ENCODE data around the gene PDE3B. TPM values are rescaled to one million over a fixed set of nuclear protein-coding genes. Genes with fewer than 3 reads are reported as not detected.

The PDE3B gene
- total RNA-seq, 1 donor: 0.36 TPM

DNA sequence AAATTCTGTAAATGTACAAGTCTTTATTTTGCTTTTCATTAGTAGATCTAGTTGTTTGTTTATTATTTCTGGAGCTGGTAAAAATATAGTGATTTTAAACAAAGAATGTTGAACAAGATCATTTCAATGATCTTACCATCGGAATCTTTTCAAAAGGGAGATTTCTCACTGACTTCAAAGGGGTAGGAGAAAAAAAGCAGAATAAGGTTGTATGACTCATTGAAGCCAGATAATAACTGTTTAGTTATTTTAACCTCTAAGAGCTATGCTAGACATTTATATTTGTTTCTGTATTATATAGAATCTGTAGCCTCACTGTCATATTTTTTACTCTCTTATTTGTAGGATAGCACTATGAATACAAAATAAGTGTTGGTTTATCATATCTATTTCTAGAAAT lies 8.1 kb upstream of the PDE3B start:
- Histone ChIP-seq H3K4me3 (ENCODE audit: insufficient read depth, low read length) (no peak overlapping the region), H2AFZ (ENCODE audit: low read length) (no peak overlapping the region), H3K4me2 (ENCODE audit: insufficient read depth, low read length) (no peak overlapping the region), H3K4me1 (ENCODE audit: insufficient read depth, low read length) (no peaks in the 10 kb centered on the region), H3K27ac (ENCODE audit: low read depth, low read length) (no peak overlapping the region), H3K36me3 (ENCODE audit: insufficient read depth, low read length) (no peaks in the 10 kb centered on the region), H3K9me3 (ENCODE audit: low read depth, low read length) (no peaks in the 10 kb centered on the region), H4K20me1 (ENCODE audit: insufficient read depth, low read length) (no peaks in the 10 kb centered on the region), H3K79me2 (ENCODE audit: insufficient read depth, low read length) (no peaks in the 10 kb centered on the region), H3K27me3 (ENCODE audit: insufficient read depth, low read length) (peaks cover 17% of the 10 kb centered on the region)
- TF ChIP-seq, protein P1, sequence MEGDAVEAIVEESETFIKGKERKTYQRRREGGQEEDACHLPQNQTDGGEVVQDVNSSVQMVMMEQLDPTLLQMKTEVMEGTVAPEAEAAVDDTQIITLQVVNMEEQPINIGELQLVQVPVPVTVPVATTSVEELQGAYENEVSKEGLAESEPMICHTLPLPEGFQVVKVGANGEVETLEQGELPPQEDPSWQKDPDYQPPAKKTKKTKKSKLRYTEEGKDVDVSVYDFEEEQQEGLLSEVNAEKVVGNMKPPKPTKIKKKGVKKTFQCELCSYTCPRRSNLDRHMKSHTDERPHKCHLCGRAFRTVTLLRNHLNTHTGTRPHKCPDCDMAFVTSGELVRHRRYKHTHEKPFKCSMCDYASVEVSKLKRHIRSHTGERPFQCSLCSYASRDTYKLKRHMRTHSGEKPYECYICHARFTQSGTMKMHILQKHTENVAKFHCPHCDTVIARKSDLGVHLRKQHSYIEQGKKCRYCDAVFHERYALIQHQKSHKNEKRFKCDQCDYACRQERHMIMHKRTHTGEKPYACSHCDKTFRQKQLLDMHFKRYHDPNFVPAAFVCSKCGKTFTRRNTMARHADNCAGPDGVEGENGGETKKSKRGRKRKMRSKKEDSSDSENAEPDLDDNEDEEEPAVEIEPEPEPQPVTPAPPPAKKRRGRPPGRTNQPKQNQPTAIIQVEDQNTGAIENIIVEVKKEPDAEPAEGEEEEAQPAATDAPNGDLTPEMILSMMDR (IDR thresholded peaks at IDR 0.05; ENCODE audit: extremely low read depth, low read depth, low read length): no peak
- DNase-seq (ENCODE audit: insufficient read length, low spot score, missing footprints): no peak

DNA sequence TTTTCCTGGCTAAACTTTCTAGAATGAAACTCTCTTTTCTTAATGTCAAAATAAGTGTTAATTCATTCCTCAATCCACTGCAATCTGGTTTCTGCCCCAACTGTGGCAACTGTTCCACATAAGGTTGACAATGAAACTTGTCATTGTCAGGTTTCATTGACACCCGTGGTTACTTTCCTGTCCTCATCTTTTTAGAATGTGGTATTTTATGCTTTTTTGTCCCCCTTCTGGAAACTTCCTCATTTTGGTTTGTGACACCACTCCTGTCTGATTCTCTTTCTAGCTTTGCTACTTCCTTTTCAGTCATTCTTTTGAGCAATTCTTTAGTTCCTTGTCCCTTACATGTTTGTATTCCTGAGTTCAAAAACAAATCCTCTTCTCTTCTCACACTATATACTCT lies 7.5 kb upstream of the PDE3B start:
- H3K27ac ChIP-seq (ENCODE audit: low read depth, low read length): no peak overlapping the region
- no peaks in the 10 kb centered on the region for H3K4me1 ChIP-seq (ENCODE audit: insufficient read depth, low read length)
- TF ChIP-seq, protein P1 (IDR thresholded peaks at IDR 0.05; ENCODE audit: extremely low read depth, low read depth, low read length): no peak
- H3K27me3 ChIP-seq (ENCODE audit: insufficient read depth, low read length): peaks cover 18% of the 10 kb centered on the region
- no peaks in the 10 kb centered on the region for H4K20me1 ChIP-seq (ENCODE audit: insufficient read depth, low read length)
- no peak for DNase-seq (ENCODE audit: insufficient read length, low spot score, missing footprints)
- H3K9me3 ChIP-seq (ENCODE audit: low read depth, low read length): no peaks in the 10 kb centered on the region
- no peaks in the 10 kb centered on the region for H3K36me3 ChIP-seq (ENCODE audit: insufficient read depth, low read length)
- no peak overlapping the region for H3K4me2 ChIP-seq (ENCODE audit: insufficient read depth, low read length)
- no peaks in the 10 kb centered on the region for H3K79me2 ChIP-seq (ENCODE audit: insufficient read depth, low read length)
- H3K4me3 ChIP-seq (ENCODE audit: insufficient read depth, low read length): no peak overlapping the region
- no peak overlapping the region for H2AFZ ChIP-seq (ENCODE audit: low read length)

GRCh38 chr11:14637868-14638409 lies 5.7 kb upstream of the PDE3B start:
- Histone ChIP-seq H3K27me3 (ENCODE audit: insufficient read depth, low read length) (peaks cover 18% of the 10 kb centered on the region), H4K20me1 (ENCODE audit: insufficient read depth, low read length) (no peaks in the 10 kb centered on the region), H3K79me2 (ENCODE audit: insufficient read depth, low read length) (no peaks in the 10 kb centered on the region), H3K4me1 (ENCODE audit: insufficient read depth, low read length) (no peaks in the 10 kb centered on the region), H3K27ac (ENCODE audit: low read depth, low read length) (no peak overlapping the region), H3K9me3 (ENCODE audit: low read depth, low read length) (no peaks in the 10 kb centered on the region), H3K4me2 (ENCODE audit: insufficient read depth, low read length) (no peak overlapping the region), H3K4me3 (ENCODE audit: insufficient read depth, low read length) (no peak overlapping the region), H2AFZ (ENCODE audit: low read length) (no peak overlapping the region), H3K36me3 (ENCODE audit: insufficient read depth, low read length) (no peaks in the 10 kb centered on the region)
- DNase-seq (ENCODE audit: insufficient read length, low spot score, missing footprints): no peak
- TF ChIP-seq, protein P1 (IDR thresholded peaks at IDR 0.05; ENCODE audit: extremely low read depth, low read depth, low read length): no peak

DNA sequence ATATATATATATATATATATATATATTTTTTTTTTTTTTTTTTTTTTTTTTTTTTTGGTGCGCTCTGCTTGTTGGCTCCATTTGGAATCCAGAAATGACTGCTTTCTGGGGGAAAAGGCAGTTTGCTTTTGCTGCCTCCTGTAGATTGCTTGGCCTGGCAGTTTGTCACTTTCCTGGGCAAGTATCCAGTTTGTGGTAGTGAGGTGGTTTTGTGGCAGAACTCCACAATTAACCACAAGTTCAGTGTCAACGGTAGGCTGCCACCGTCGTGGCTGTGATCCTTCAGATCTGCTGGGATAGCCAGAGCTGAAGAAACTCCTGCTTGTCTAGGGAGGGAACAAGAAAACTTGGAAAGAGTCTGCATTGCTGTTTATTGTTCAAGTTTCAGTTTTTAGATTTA lies 5.0 kb upstream of the PDE3B start:
- H4K20me1 ChIP-seq (ENCODE audit: insufficient read depth, low read length): no peaks in the 10 kb centered on the region
- no peaks in the 10 kb centered on the region for H3K79me2 ChIP-seq (ENCODE audit: insufficient read depth, low read length)
- H3K9me3 ChIP-seq (ENCODE audit: low read depth, low read length): no peaks in the 10 kb centered on the region
- no peaks in the 10 kb centered on the region for H3K4me1 ChIP-seq (ENCODE audit: insufficient read depth, low read length)
- no peak overlapping the region for H3K4me2 ChIP-seq (ENCODE audit: insufficient read depth, low read length)
- no peak for DNase-seq (ENCODE audit: insufficient read length, low spot score, missing footprints)
- no peak overlapping the region for H2AFZ ChIP-seq (ENCODE audit: low read length)
- no peak overlapping the region for H3K4me3 ChIP-seq (ENCODE audit: insufficient read depth, low read length)
- H3K27me3 ChIP-seq (ENCODE audit: insufficient read depth, low read length): peaks cover 20% of the 10 kb centered on the region
- H3K36me3 ChIP-seq (ENCODE audit: insufficient read depth, low read length): no peaks in the 10 kb centered on the region
- H3K27ac ChIP-seq (ENCODE audit: low read depth, low read length): no peak overlapping the region
- TF ChIP-seq, protein P1 (IDR thresholded peaks at IDR 0.05; ENCODE audit: extremely low read depth, low read depth, low read length): no peak

Data from osteoblast (primary cell).